Gastrocnemius medialis (tissue), 4 donors: Measurements from ENCODE around the gene ZNF407. TPM values are rescaled to one million over a fixed set of nuclear protein-coding genes. Genes with fewer than 3 reads are reported as not detected.

Experiments
- ATAC-seq, 2 donors: fragments of 150-250 bp; one replicate each; pipeline ENCODE4 v1.9.1; 2016
- DNase-seq, 2 donors: peaks; one replicate each; pipeline ENCODE4 v3.0.0-alpha.2; 2019
- H3K27ac ChIP-seq, 4 donors: fragments of 200-600 bp; sonication (generic); 1 replicate in 1 of 4; 2 replicates in 3 of 4; pipeline ENCODE4 v1.5.1; 2016 to 2018; ENCODE audit warnings: mild to moderate bottlenecking in 2 of 4, moderate library complexity in 1 of 4
- H3K27me3 ChIP-seq, 3 donors: fragments of 200-600 bp; sonication (generic) in 2 of 3; 1 replicate in 1 of 3; 2 replicates in 2 of 3; pipeline versions ENCODE4 v1.5.1 to v1.6.0; 2016 to 2019; ENCODE audit warnings: mild to moderate bottlenecking in 1 of 3, moderate library complexity in 1 of 3
- H3K36me3 ChIP-seq, 2 donors: fragments of 200-600 bp; sonication (generic) in 1 of 2; one replicate each; pipeline ENCODE4 v1.5.1; 2017 to 2018
- H3K4me1 ChIP-seq, 2 donors: fragments of 200-600 bp; sonication (generic) in 1 of 2; one replicate each; pipeline ENCODE4 v1.5.1; 2016 to 2017; ENCODE audit warnings: mild to moderate bottlenecking in 2 of 2
- H3K4me3 ChIP-seq, 4 donors: fragments of 200-600 bp; sonication (generic) in 3 of 4; 1 replicate in 1 of 4; 2 replicates in 3 of 4; pipeline ENCODE4 v1.5.1; 2016 to 2019; ENCODE audit warnings: mild to moderate bottlenecking in 2 of 4
- H3K9me3 ChIP-seq, 3 donors: fragments of 200-600 bp; sonication (generic) in 2 of 3; 1 replicate in 1 of 3; 2 replicates in 2 of 3; pipeline ENCODE4 v1.5.1; 2016 to 2019
- POLR2A ChIP-seq, 2 donors: fragments of 450-650 bp; IDR thresholded peaks; one replicate each; pipeline ENCODE4 v1.6.1; 2017; ENCODE audit warnings: antibody characterized with exemption in 2 of 2, mild to moderate bottlenecking in 2 of 2, moderate library complexity in 2 of 2
- in situ Hi-C, 4 donors: fragments of 200-750 bp; cut with MboI; loops; one replicate each; pipeline versions ENCODE4 v1.15.0 to v1.8.0; 2017; ENCODE audit warnings: low sequenced_read_pairs in 4 of 4
- intact Hi-C: fragments of 100-400 bp; cut with DNase I; formaldehyde crosslinking; loops from one replicate; pipeline ENCODE4 v1.15.1; 2023; ENCODE audit warnings: low total_unique reads
- total RNA-seq, 4 donors: library from RNA; depleted of rRNA; stranded (reverse); fragments of >200 nt; gene quantifications; one replicate each; pipeline versions ENCODE4 v1.1.0 to v1.2.3, GENCODE V29; 2016
- TF ChIP-seq, protein P1 (sequence below), 5 experiments: fragments of 450-650 bp in 3 of 5; fragments of 200-600 bp in 2 of 5; sonication (generic) in 2 of 5; IDR thresholded peaks in 4 of 5; conservative IDR thresholded peaks in 1 of 5; 1 replicate in 4 of 5; 2 replicates in 1 of 5; pipeline ENCODE4 v1.5.1; 2016 to 2019; ENCODE audit warnings: antibody characterized with exemption in 5 of 5, mild to moderate bottlenecking in 3 of 5, moderate library complexity in 3 of 5

ZNF407 gene
- total RNA-seq, 4 donors from 2014 or later, result 5.9 to 11.4 (median 9.2) TPM

DNA sequence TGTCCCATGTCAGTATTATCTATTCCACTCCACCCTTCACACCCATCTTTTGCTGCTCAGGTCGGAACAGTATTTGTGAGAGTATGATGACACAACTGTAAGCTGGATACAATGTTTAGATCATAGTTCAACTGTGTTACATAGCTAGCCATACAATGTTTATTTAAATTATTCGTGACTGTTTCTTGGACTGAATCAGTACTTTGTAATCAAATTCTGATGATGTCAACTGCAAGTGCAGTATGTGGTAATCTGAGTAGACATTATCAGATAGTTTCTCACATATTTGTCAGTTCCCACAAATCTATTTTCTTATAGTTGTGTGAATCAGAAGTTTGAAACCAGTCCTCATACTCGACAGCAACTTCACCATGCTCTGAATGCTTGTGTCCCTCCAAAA, 177.6 kb downstream of the ZNF407 start:
- no peak overlapping the region for H3K27ac ChIP-seq
- DNase-seq (no peak), ATAC-seq (no peak)
- intact Hi-C loops, result no loop called here
- H3K4me3 ChIP-seq, result no peak overlapping the region
- no peak for TF ChIP-seq POLR2A (IDR thresholded peaks at IDR 0.05)
- TF ChIP-seq, protein P1, sequence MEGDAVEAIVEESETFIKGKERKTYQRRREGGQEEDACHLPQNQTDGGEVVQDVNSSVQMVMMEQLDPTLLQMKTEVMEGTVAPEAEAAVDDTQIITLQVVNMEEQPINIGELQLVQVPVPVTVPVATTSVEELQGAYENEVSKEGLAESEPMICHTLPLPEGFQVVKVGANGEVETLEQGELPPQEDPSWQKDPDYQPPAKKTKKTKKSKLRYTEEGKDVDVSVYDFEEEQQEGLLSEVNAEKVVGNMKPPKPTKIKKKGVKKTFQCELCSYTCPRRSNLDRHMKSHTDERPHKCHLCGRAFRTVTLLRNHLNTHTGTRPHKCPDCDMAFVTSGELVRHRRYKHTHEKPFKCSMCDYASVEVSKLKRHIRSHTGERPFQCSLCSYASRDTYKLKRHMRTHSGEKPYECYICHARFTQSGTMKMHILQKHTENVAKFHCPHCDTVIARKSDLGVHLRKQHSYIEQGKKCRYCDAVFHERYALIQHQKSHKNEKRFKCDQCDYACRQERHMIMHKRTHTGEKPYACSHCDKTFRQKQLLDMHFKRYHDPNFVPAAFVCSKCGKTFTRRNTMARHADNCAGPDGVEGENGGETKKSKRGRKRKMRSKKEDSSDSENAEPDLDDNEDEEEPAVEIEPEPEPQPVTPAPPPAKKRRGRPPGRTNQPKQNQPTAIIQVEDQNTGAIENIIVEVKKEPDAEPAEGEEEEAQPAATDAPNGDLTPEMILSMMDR (IDR thresholded peaks at IDR 0.05 in 4 of 5, conservative IDR thresholded peaks at IDR 0.05 in 1 of 5), result no peak
- no peaks in the 10 kb centered on the region for H3K4me1 ChIP-seq
- no peaks in the 10 kb centered on the region for H3K27me3 ChIP-seq
- in situ Hi-C loops, result loop anchor here in 1 of 4 donors (10.0 kb wide), 1 partner anchor 60 kb away; no protein-coding TSS in a partner anchor
- H3K9me3 ChIP-seq, result no peaks in the 10 kb centered on the region
- H3K36me3 ChIP-seq, result no peaks in the 10 kb centered on the region

DNA sequence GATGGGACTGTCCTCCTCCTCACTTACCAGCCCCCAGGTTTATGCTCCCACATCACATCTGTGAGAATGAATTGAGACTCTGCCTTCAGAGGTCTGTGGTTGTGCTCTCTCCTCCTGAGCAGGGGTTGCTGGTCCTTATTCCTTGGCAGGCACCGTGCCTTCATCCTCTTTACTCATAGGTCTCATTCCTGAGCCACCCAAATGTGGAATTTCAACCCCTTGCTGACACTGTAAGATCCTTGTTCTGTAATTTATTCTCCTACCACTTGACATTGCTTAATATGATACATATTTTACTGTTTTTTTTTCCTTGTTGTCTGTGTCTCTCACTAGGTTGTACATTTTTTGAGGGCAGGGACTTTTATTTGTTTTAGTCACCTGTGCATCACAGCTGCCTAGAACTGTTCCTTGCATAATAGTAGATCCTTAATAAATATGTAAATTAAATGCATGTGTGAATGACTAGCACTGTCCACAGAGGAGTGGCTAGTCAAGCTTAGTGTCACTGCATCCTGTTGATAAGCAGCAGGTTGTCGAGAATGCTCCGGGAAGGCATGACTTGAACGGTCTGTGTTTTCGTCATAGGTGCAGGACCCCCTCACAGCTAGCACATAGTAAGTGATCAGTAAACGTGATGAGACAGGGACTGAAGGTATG, 180.6 kb downstream of the ZNF407 start:
- no peak overlapping the region for H3K4me3 ChIP-seq
- in situ Hi-C loops (loop anchor here in 1 of 4 donors (10.0 kb wide), 1 partner anchor 64 kb away; no protein-coding TSS in a partner anchor), intact Hi-C loops (no loop called here)
- DNase-seq (no peak), ATAC-seq (no peak)
- no peaks in the 10 kb centered on the region for H3K4me1 ChIP-seq
- H3K9me3 ChIP-seq, result no peaks in the 10 kb centered on the region
- H3K27me3 ChIP-seq, result no peaks in the 10 kb centered on the region
- no peaks in the 10 kb centered on the region for H3K36me3 ChIP-seq
- H3K27ac ChIP-seq, result no peak overlapping the region
- no peak for TF ChIP-seq POLR2A (IDR thresholded peaks at IDR 0.05)
- TF ChIP-seq, protein P1 (IDR thresholded peaks at IDR 0.05 in 4 of 5, conservative IDR thresholded peaks at IDR 0.05 in 1 of 5), result no peak

DNA sequence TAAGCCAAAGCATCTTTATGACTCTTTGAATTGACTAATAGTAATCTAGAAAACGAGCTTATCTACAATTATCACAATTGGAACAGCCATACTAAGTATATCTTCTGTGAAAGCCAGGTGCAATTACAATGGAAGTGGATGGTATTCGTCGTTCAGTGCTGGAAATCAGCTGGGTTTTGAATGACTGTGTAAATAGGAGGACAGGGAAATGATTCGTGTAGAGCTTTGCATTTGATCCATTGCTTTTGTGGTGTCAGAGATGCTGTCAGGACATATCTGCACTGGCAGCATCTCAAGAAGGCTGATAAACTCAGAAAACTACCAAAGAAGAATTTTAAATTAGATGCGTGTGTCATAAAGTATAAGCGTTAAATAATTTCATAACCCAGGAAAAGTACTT, 187.1 kb downstream of the ZNF407 start:
- ATAC-seq (no peak), DNase-seq (no peak)
- H3K9me3 ChIP-seq, result no peaks in the 10 kb centered on the region
- in situ Hi-C loops, result no loop called here
- TF ChIP-seq, protein P1 (IDR thresholded peaks at IDR 0.05 in 4 of 5, conservative IDR thresholded peaks at IDR 0.05 in 1 of 5), result no peak
- TF ChIP-seq POLR2A (IDR thresholded peaks at IDR 0.05), result no peak
- no peaks in the 10 kb centered on the region for H3K27me3 ChIP-seq
- no peaks in the 10 kb centered on the region for H3K36me3 ChIP-seq
- H3K4me3 ChIP-seq, result no peak overlapping the region
- H3K27ac ChIP-seq, result no peak overlapping the region
- H3K4me1 ChIP-seq, result no peaks in the 10 kb centered on the region
- intact Hi-C loops, result no loop called here

GRCh38 chr18:74785632-74786031, 188.0 kb downstream of the ZNF407 start:
- no peaks in the 10 kb centered on the region for H3K27me3 ChIP-seq
- in situ Hi-C loops, result no loop called here
- H3K4me3 ChIP-seq, result no peak overlapping the region
- TF ChIP-seq POLR2A (IDR thresholded peaks at IDR 0.05), result no peak
- TF ChIP-seq, protein P1 (IDR thresholded peaks at IDR 0.05 in 4 of 5, conservative IDR thresholded peaks at IDR 0.05 in 1 of 5), result no peak
- no peak overlapping the region for H3K27ac ChIP-seq
- H3K9me3 ChIP-seq, result no peaks in the 10 kb centered on the region
- no peak for ATAC-seq
- intact Hi-C loops, result no loop called here
- H3K36me3 ChIP-seq, result no peaks in the 10 kb centered on the region
- DNase-seq, result no peak
- H3K4me1 ChIP-seq, result no peaks in the 10 kb centered on the region

- Histone ChIP-seq H3K36me3 (no peaks in the 10 kb centered on the region), H3K9me3 (no peaks in the 10 kb centered on the region), H3K4me3 (no peak overlapping the region), H3K27me3 (no peaks in the 10 kb centered on the region), H3K4me1 (no peaks in the 10 kb centered on the region), H3K27ac (no peak overlapping the region)
- DNase-seq (no peak), ATAC-seq (no peak)
- no peak for TF ChIP-seq POLR2A (IDR thresholded peaks at IDR 0.05)
- TF ChIP-seq, protein P1 (IDR thresholded peaks at IDR 0.05 in 4 of 5, conservative IDR thresholded peaks at IDR 0.05 in 1 of 5), result no peak
- in situ Hi-C loops (no loop called here), intact Hi-C loops (no loop called here)
Measured at GRCh38 chr18:74788657-74789056, 191.0 kb downstream of the ZNF407 start.
